Astrocyte (in vitro differentiated cells and primary cell): ENCODE results near the gene NTRK3. TPM values are rescaled to one million over a fixed set of nuclear protein-coding genes. Genes with fewer than 3 reads are reported as not detected.
A peak's percentile ranks its signal among the peaks of the same experiment; 100 is the strongest.

Experiments
- DNase-seq: peaks from one replicate; pipeline ENCODE4 v3.0.0-alpha.2; 2010; ENCODE audit warnings: low read depth
- FAIRE-seq: peaks from 2 replicates; lab custom pipeline; 2011; peaks lifted over from hg19 to GRCh38; lab: Jason Lieb, UNC
- H2AFZ ChIP-seq: 2 replicates; pipeline ENCODE4 v1.6.0; 2012; ENCODE audit warnings: low read depth, low read length, inconsistent platforms
- H3K27ac ChIP-seq: 2 replicates; pipeline ENCODE4 v1.5.1; 2011; ENCODE audit warnings: low read depth, low read length, inconsistent platforms
- H3K27me3 ChIP-seq: 2 replicates; pipeline ENCODE4 v1.6.0; 2011; ENCODE audit warnings: low read length, inconsistent platforms; ENCODE audit not compliant: insufficient read depth
- H3K36me3 ChIP-seq: 2 replicates; pipeline ENCODE4 v1.5.1; 2011; ENCODE audit warnings: low read length, inconsistent platforms; ENCODE audit not compliant: insufficient read depth
- H3K4me1 ChIP-seq: 2 replicates; pipeline ENCODE4 v1.5.1; 2011; ENCODE audit warnings: low read length, inconsistent platforms; ENCODE audit not compliant: insufficient read depth
- H3K4me2 ChIP-seq: 2 replicates; pipeline ENCODE4 v1.6.0; 2012; ENCODE audit warnings: low read length, inconsistent platforms
- H3K4me3 ChIP-seq: 2 replicates; pipeline ENCODE4 v1.5.1; 2011; ENCODE audit warnings: low read depth, mild to moderate bottlenecking, low read length, inconsistent platforms; ENCODE audit not compliant: insufficient read depth
- H3K79me2 ChIP-seq: 2 replicates; pipeline ENCODE4 v1.6.0; 2012; ENCODE audit warnings: mild to moderate bottlenecking, low read length, inconsistent platforms; ENCODE audit not compliant: insufficient read depth
- H3K9ac ChIP-seq: 2 replicates; pipeline ENCODE4 v1.6.0; 2012; ENCODE audit warnings: mild to moderate bottlenecking, low read length, inconsistent platforms
- H3K9me3 ChIP-seq: 2 replicates; pipeline ENCODE4 v1.5.1; 2012; ENCODE audit warnings: low read depth, mild to moderate bottlenecking, low read length, inconsistent platforms; ENCODE audit not compliant: insufficient read depth
- H4K20me1 ChIP-seq: 2 replicates; pipeline ENCODE4 v1.6.0; 2012; ENCODE audit warnings: low read length, inconsistent platforms; ENCODE audit not compliant: insufficient read depth
- H3K27ac Mint-ChIP-seq: one replicate; pipeline ENCODE4 v1.8.0; 2021; ENCODE audit warnings: mild to moderate bottlenecking, mixed read lengths; ENCODE audit not compliant: unreplicated experiment
- H3K27me3 Mint-ChIP-seq: one replicate; pipeline ENCODE4 v1.8.0; 2021; ENCODE audit warnings: low read depth, mixed read lengths; ENCODE audit not compliant: unreplicated experiment
- H3K36me3 Mint-ChIP-seq: one replicate; pipeline ENCODE4 v1.8.0; 2021; ENCODE audit warnings: low read depth, mixed read lengths; ENCODE audit not compliant: unreplicated experiment
- H3K4me1 Mint-ChIP-seq: one replicate; pipeline ENCODE4 v1.8.0; 2021; ENCODE audit warnings: low read depth, mixed read lengths; ENCODE audit not compliant: unreplicated experiment
- H3K4me3 Mint-ChIP-seq: one replicate; pipeline ENCODE4 v1.8.0; 2021; ENCODE audit warnings: mild to moderate bottlenecking, moderate library complexity, mixed read lengths; ENCODE audit not compliant: unreplicated experiment
- H3K9me3 Mint-ChIP-seq: one replicate; pipeline ENCODE4 v1.8.0; 2021; ENCODE audit warnings: mild to moderate bottlenecking, mixed read lengths; ENCODE audit not compliant: unreplicated experiment
- EZH2 ChIP-seq: IDR thresholded peaks from 2 replicates; pipeline ENCODE4 v1.6.1; 2012; ENCODE audit warnings: mild to moderate bottlenecking, low read length, inconsistent platforms; ENCODE audit not compliant: insufficient read depth
- total RNA-seq: library from RNA; stranded (reverse); gene quantifications from 2 replicates; pipeline ENCODE4 v1.2.1, GENCODE V29; 2021
- TF ChIP-seq, protein P1 (sequence below): IDR thresholded peaks from 2 replicates; pipeline ENCODE4 v1.5.1; 2011; ENCODE audit warnings: low read depth, mild to moderate bottlenecking, inconsistent platforms, low read length, moderate library complexity; ENCODE audit not compliant: insufficient read depth

Gene NTRK3
- total RNA-seq, 1 donor from 2014 or later = 12.9 TPM

DNA sequence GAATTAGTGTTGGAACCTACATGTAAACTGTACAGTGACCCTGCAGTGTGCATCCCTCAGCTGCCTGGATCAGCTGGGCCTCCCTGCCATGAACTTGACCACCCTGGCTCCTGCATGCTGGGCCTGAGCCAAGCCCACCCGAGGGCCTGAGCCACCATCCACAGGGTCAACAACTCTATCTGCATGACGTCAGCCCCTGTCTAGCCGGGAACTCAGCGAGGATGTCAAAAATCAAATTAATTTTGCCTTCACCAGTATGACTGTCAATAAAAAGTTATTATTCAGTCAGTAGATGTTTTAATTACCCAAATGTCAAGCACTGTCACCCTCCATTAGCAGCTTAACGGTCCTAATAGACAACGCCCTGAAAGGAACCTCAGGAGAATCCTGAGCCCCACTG is 181.4 kb downstream of the NTRK3 start:
- Mint-ChIP-seq H3K27me3 (peaks cover 13% of the 10 kb centered on the region), H3K4me3 (no peak overlapping the region), H3K27ac (no peak overlapping the region), H3K4me1 (peaks cover 12% of the 10 kb centered on the region), H3K36me3 (no peaks in the 10 kb centered on the region), H3K9me3 (no peaks in the 10 kb centered on the region)
- no peaks in the 10 kb centered on the region for H3K4me1 ChIP-seq
- H3K9ac ChIP-seq = no peak overlapping the region
- H3K4me2 ChIP-seq = no peak overlapping the region
- H3K79me2 ChIP-seq = no peaks in the 10 kb centered on the region
- H2AFZ ChIP-seq = no peak overlapping the region
- no peak overlapping the region for H3K27ac ChIP-seq
- no peaks in the 10 kb centered on the region for H3K9me3 ChIP-seq
- no peaks in the 10 kb centered on the region for H4K20me1 ChIP-seq
- FAIRE-seq (no peak), DNase-seq (no peak)
- H3K36me3 ChIP-seq = no peaks in the 10 kb centered on the region
- no peak for TF ChIP-seq EZH2
- TF ChIP-seq, protein P1, sequence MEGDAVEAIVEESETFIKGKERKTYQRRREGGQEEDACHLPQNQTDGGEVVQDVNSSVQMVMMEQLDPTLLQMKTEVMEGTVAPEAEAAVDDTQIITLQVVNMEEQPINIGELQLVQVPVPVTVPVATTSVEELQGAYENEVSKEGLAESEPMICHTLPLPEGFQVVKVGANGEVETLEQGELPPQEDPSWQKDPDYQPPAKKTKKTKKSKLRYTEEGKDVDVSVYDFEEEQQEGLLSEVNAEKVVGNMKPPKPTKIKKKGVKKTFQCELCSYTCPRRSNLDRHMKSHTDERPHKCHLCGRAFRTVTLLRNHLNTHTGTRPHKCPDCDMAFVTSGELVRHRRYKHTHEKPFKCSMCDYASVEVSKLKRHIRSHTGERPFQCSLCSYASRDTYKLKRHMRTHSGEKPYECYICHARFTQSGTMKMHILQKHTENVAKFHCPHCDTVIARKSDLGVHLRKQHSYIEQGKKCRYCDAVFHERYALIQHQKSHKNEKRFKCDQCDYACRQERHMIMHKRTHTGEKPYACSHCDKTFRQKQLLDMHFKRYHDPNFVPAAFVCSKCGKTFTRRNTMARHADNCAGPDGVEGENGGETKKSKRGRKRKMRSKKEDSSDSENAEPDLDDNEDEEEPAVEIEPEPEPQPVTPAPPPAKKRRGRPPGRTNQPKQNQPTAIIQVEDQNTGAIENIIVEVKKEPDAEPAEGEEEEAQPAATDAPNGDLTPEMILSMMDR = no peak
- H3K4me3 ChIP-seq = no peak overlapping the region
- no peaks in the 10 kb centered on the region for H3K27me3 ChIP-seq

DNA sequence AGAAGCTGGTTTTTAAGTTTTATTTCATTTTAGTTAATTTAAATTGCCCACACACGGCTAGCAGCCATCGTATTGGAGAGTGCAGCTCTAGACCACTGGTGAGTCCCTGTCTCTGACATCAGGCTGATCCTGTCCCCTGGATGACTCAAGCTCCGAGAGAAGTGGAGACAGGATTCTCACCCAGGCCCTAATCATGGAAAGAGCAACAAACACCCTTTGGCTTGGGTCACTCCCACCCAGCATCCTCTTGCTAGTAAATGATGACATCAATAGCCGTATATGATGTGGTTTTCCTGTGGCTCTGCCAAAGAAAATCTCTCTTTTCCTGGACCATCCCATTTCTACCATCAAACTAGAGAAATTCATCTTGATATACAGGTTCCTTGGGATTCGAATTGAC is 182.2 kb downstream of the NTRK3 start:
- no peaks in the 10 kb centered on the region for H3K79me2 ChIP-seq
- Mint-ChIP-seq H3K4me1 (peaks cover 12% of the 10 kb centered on the region), H3K27me3 (peaks cover 14% of the 10 kb centered on the region), H3K27ac (no peak overlapping the region), H3K4me3 (no peak overlapping the region), H3K36me3 (no peaks in the 10 kb centered on the region), H3K9me3 (no peaks in the 10 kb centered on the region)
- H3K36me3 ChIP-seq = no peaks in the 10 kb centered on the region
- no peaks in the 10 kb centered on the region for H3K4me1 ChIP-seq
- no peak overlapping the region for H2AFZ ChIP-seq
- TF ChIP-seq EZH2 = no peak
- TF ChIP-seq, protein P1 = no peak
- no peak overlapping the region for H3K4me3 ChIP-seq
- FAIRE-seq (no peak), DNase-seq (peak; percentile 16)
- H3K9me3 ChIP-seq = no peaks in the 10 kb centered on the region
- no peak overlapping the region for H3K27ac ChIP-seq
- no peak overlapping the region for H3K4me2 ChIP-seq
- no peaks in the 10 kb centered on the region for H3K27me3 ChIP-seq
- no peaks in the 10 kb centered on the region for H4K20me1 ChIP-seq
- no peak overlapping the region for H3K9ac ChIP-seq

DNA sequence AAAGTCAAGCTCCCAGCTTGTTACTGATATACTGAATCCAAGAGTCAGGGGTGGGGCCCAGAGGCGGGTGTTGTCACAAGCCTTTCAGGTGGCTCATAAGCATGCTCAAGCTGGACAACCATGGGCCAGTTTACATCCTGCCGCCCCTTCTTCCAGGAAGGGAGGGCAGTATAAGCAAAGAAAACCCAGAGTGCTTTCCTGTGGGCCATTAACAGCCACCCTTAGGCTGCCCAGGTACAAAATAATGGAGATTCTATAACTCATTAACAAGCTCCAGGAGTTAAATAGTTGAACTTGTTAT is 183.2 kb downstream of the NTRK3 start:
- no peak for DNase-seq
- no peak for FAIRE-seq

More for the DNA sequence above, 183.2 kb downstream of the NTRK3 start:
- Histone ChIP-seq H3K79me2 (no peaks in the 10 kb centered on the region), H3K9ac (no peak overlapping the region), H3K36me3 (no peaks in the 10 kb centered on the region), H3K4me2 (no peak overlapping the region), H2AFZ (no peak overlapping the region), H3K27me3 (no peaks in the 10 kb centered on the region), H3K9me3 (no peaks in the 10 kb centered on the region), H3K27ac (no peak overlapping the region), H3K4me1 (no peaks in the 10 kb centered on the region), H3K4me3 (no peak overlapping the region), H4K20me1 (no peaks in the 10 kb centered on the region)
- no peak for TF ChIP-seq EZH2
- TF ChIP-seq, protein P1 = no peak
- H3K27me3 Mint-ChIP-seq = peaks cover 20% of the 10 kb centered on the region
- peaks cover 2% of the 10 kb centered on the region for H3K36me3 Mint-ChIP-seq
- no peak overlapping the region for H3K27ac Mint-ChIP-seq
- H3K4me3 Mint-ChIP-seq = no peak overlapping the region
- H3K9me3 Mint-ChIP-seq = no peaks in the 10 kb centered on the region
- H3K4me1 Mint-ChIP-seq = peaks cover 12% of the 10 kb centered on the region
